Measurements from ENCODE around the gene ATXN7. TPM values are rescaled to one million over a fixed set of nuclear protein-coding genes. Genes with fewer than 3 reads are reported as not detected.

ATXN7 gene
- total and polyA plus RNA-seq, 2 of the 4 experiments (the other 2 are of a cell fraction) = 8.6 to 13.6 TPM

DNA sequence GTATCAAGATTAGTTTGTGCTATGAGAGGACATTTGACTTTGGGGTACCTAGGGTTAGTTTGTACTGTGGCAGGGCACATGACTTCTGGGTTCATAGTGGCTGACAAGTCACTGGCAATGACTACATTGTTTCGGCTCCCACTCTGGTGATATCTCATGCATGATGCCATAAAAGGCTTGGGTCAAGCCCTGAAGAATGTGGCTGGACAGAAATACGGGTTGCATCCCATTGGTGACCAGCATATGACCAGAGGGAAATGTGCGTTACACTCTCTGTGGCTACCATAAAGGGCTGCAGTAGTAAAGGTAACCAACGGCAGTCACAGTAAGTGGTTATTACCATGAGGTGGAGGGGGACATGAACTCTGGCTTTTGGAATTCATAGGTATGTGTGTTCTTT lies 18.5 kb upstream of the ATXN7 start:
- no peak overlapping the region for H3K9ac ChIP-seq (ENCODE audit: low read depth, low read length)
- H3K18ac ChIP-seq (ENCODE audit: low read depth, low read length) = no peak overlapping the region
- no peak overlapping the region for H2BK20ac ChIP-seq (ENCODE audit: low read depth, low read length)
- WGBS, 2 experiments (ENCODE audit: extremely low coverage in 2 of 2, insufficient read length in 1 of 2) = 88% methylated on average over 3 of the region's 4 CpGs; no CpG with 5 or more reads in 1 of the 2 experiments
- peaks cover 3% of the 10 kb centered on the region; the same call in 1 of the 2 replicates for H3K36me3 ChIP-seq (ENCODE audit: control insufficient read depth, insufficient read depth, low read length)
- H3K27ac ChIP-seq (ENCODE audit: insufficient read depth, low read length) = no peak overlapping the region
- H4K20me1 ChIP-seq (ENCODE audit: insufficient read depth, low read length) = peaks cover 5% of the 10 kb centered on the region; the same call in 1 of the 2 replicates
- POLR2A ChIA-PET (ENCODE audit: unreplicated experiment) = no interaction called here
- no peak overlapping the region for H3K56ac ChIP-seq (ENCODE audit: extremely low read depth, insufficient read depth, low read length)
- H3K4me3 ChIP-seq (ENCODE audit: insufficient read depth, low read depth, low read length) = no peak overlapping the region
- DNase-seq (no peak), ATAC-seq (ENCODE audit: low read depth) (no peak)
- TF ChIP-seq BHLHE40 (IDR thresholded peaks at IDR 0.05; ENCODE audit: low read depth, low read length) (no peak), MAFK (IDR thresholded peaks at IDR 0.05; ENCODE audit: low read depth, low read length) (no peak), CEBPB (IDR thresholded peaks at IDR 0.05; ENCODE audit: low read depth, low read length) (no peak), POLR2A (IDR thresholded peaks at IDR 0.05; ENCODE audit: low read depth, low read length) (no peak), SMC3 (IDR thresholded peaks at IDR 0.05; ENCODE audit: low read depth, low read length) (no peak), CHD1 (IDR thresholded peaks at IDR 0.05; ENCODE audit: low read depth, low read length) (no peak), FOS (IDR thresholded peaks at IDR 0.05; ENCODE audit: low read depth, low read length) (no peak), NFE2L2 (IDR thresholded peaks at IDR 0.05; ENCODE audit: low read depth, low read length) (no peak), RFX5 (IDR thresholded peaks at IDR 0.05; ENCODE audit: low read depth, low read length) (no peak), MAZ (IDR thresholded peaks at IDR 0.05; ENCODE audit: borderline replicate concordance, low read depth, low read length) (no peak), RCOR1 (IDR thresholded peaks at IDR 0.05; ENCODE audit: insufficient replicate concordance, low read length) (no peak), MXI1 (IDR thresholded peaks at IDR 0.05; ENCODE audit: borderline replicate concordance, low read depth, low read length) (no peak), RAD21 (IDR thresholded peaks at IDR 0.05; ENCODE audit: low read length) (no peak)
- TF ChIP-seq, protein P1, sequence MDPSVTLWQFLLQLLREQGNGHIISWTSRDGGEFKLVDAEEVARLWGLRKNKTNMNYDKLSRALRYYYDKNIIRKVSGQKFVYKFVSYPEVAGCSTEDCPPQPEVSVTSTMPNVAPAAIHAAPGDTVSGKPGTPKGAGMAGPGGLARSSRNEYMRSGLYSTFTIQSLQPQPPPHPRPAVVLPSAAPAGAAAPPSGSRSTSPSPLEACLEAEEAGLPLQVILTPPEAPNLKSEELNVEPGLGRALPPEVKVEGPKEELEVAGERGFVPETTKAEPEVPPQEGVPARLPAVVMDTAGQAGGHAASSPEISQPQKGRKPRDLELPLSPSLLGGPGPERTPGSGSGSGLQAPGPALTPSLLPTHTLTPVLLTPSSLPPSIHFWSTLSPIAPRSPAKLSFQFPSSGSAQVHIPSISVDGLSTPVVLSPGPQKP (IDR thresholded peaks at IDR 0.05; ENCODE audit: borderline replicate concordance, low read depth, low read length) = no peak
- TF ChIP-seq, protein P2, sequence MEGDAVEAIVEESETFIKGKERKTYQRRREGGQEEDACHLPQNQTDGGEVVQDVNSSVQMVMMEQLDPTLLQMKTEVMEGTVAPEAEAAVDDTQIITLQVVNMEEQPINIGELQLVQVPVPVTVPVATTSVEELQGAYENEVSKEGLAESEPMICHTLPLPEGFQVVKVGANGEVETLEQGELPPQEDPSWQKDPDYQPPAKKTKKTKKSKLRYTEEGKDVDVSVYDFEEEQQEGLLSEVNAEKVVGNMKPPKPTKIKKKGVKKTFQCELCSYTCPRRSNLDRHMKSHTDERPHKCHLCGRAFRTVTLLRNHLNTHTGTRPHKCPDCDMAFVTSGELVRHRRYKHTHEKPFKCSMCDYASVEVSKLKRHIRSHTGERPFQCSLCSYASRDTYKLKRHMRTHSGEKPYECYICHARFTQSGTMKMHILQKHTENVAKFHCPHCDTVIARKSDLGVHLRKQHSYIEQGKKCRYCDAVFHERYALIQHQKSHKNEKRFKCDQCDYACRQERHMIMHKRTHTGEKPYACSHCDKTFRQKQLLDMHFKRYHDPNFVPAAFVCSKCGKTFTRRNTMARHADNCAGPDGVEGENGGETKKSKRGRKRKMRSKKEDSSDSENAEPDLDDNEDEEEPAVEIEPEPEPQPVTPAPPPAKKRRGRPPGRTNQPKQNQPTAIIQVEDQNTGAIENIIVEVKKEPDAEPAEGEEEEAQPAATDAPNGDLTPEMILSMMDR (conservative IDR thresholded peaks at IDR 0.05; ENCODE audit: low read depth, low read length) = no peak
- TF ChIP-seq, protein P3, sequence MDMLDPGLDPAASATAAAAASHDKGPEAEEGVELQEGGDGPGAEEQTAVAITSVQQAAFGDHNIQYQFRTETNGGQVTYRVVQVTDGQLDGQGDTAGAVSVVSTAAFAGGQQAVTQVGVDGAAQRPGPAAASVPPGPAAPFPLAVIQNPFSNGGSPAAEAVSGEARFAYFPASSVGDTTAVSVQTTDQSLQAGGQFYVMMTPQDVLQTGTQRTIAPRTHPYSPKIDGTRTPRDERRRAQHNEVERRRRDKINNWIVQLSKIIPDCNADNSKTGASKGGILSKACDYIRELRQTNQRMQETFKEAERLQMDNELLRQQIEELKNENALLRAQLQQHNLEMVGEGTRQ (IDR thresholded peaks at IDR 0.05; ENCODE audit: low read depth, low read length) = no peak
- H2BK5ac ChIP-seq (ENCODE audit: low read depth, low read length, poor library complexity, severe bottlenecking) = no peak overlapping the region
- peaks cover 2% of the 10 kb centered on the region; the same call in 1 of the 2 replicates for H3K4me1 ChIP-seq (ENCODE audit: control insufficient read depth, insufficient read depth, low read length)
- no peaks in the 10 kb centered on the region for H3K9me3 ChIP-seq (ENCODE audit: control insufficient read depth, insufficient read depth, low read length)
- H3K79me1 ChIP-seq (ENCODE audit: low read depth in 1 of 2, low read length in 2 of 2) = peaks cover 42 to 48% of the 10 kb centered on the region in 2 experiments
- H3K23ac ChIP-seq (ENCODE audit: low read depth, low read length) = no peak overlapping the region
- CTCF ChIA-PET = no interaction called here
- H4K8ac ChIP-seq (ENCODE audit: low read depth in 2 of 2, low read length in 2 of 2) = no peak overlapping the region
- no peak overlapping the region for H3K4ac ChIP-seq (ENCODE audit: low read depth, low read length)
- in situ Hi-C loops (cut with MboI; ENCODE audit: low sequenced_read_pairs) = no loop called here
- dilution Hi-C loops (cut with HindIII; ENCODE audit: low sequenced_read_pairs, unreplicated experiment) = no loop called here
- no peak overlapping the region for H2AFZ ChIP-seq (replicated peaks; ENCODE audit: low read length, poor library complexity)
- BruUV-seq (replicated peaks) = no TSS peak
- no peak overlapping the region for H2BK120ac ChIP-seq (ENCODE audit: low read depth, low read length)
- H4K91ac ChIP-seq (ENCODE audit: insufficient read depth, low read depth, low read length) = no peak overlapping the region
- H2AK9ac ChIP-seq (replicated peaks; ENCODE audit: low read depth, low read length, poor library complexity) = no peak overlapping the region
- intact Hi-C loops (cut with micrococcal nuclease) = no loop called here
- H3K27me3 ChIP-seq (ENCODE audit: control insufficient read depth, insufficient read depth, low read length) = no peaks in the 10 kb centered on the region
- no peak overlapping the region for H2AK5ac ChIP-seq (ENCODE audit: low read depth, low read length)
- H3K14ac ChIP-seq (replicated peaks; ENCODE audit: low read depth, low read length) = no peak overlapping the region
- H3K4me2 ChIP-seq (ENCODE audit: low read depth, low read length) = no peak overlapping the region
- no peak overlapping the region for H2BK15ac ChIP-seq (ENCODE audit: low read depth, low read length)
- peaks cover 7% of the 10 kb centered on the region for H3K9me1 ChIP-seq (ENCODE audit: insufficient read depth, low read length)
- H4K5ac ChIP-seq (ENCODE audit: low read depth, low read length) = no peak overlapping the region
